HUES64 (cell line): Measurements from ENCODE around the gene SNX4.

ENCODE experiments used
- H3K27ac ChIP-seq: 2 replicates; pipeline ENCODE4 v1.7.0; 2013; ENCODE audit warnings: low read depth, low read length, inconsistent platforms
- H3K27me3 ChIP-seq: 2 replicates; pipeline ENCODE4 v1.6.1; 2013; ENCODE audit warnings: mild to moderate bottlenecking, low read length; ENCODE audit not compliant: insufficient read depth
- H3K36me3 ChIP-seq: 2 replicates; pipeline ENCODE4 v1.6.1; 2013; ENCODE audit warnings: mild to moderate bottlenecking, low read length; ENCODE audit not compliant: insufficient read depth
- H3K4me1 ChIP-seq: 2 replicates; pipeline ENCODE4 v1.6.1; 2013; ENCODE audit warnings: mild to moderate bottlenecking, low read length, moderate library complexity; ENCODE audit not compliant: insufficient read depth
- H3K4me3 ChIP-seq: 2 replicates; pipeline ENCODE4 v1.5.1; 2013; ENCODE audit warnings: mild to moderate bottlenecking, low read length, moderate library complexity
- H3K9ac ChIP-seq: 2 replicates; pipeline ENCODE4 v1.6.1; 2013; ENCODE audit warnings: mild to moderate bottlenecking, low read depth, low read length
- H3K9me3 ChIP-seq: 2 replicates; pipeline ENCODE4 v1.6.1; 2013; ENCODE audit warnings: low read depth, low read length; ENCODE audit not compliant: insufficient read depth
- WGBS: fragments of 150-250, 120-280 bp; methylation state at CpG from one replicate; pipeline ENCODE4 v1.1.7; 2013; ENCODE audit warnings: missing lambda C conversion rate; 5-methylcytosine and 5-hydroxymethylcytosine counted together

The SNX4 gene

DNA sequence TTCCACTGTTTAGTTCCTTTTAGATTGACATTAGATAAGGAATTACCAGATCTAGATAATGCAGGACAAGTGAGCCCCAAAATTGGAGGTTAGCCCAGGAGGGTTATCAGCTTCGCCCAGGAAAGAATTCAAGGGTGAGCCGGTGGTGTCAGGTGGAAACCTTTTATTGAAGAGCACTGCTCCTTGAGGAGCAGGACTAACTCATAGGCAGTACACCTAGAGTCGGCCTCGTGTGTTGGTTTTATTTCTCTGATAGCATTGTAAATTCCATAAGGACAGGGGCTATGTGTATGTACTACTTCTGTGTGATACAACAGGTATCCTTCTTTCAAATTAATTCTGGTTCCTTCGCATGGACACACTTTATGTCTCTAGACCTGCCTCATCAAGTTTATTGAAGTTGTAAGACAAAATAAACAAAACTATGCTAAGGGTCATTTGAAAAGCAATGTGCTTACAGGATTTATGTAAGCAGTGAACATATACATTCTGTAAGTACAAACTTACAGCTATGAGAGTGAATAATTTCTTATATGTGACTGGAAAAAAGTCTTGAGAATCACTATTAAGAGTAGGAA lies 57.2 kb downstream of the SNX4 start:
- Histone ChIP-seq H3K4me3 (no peak overlapping the region), H3K9ac (no peak overlapping the region), H3K9me3 (no peaks in the 10 kb centered on the region), H3K27ac (no peak overlapping the region), H3K27me3 (no peaks in the 10 kb centered on the region), H3K4me1 (no peaks in the 10 kb centered on the region), H3K36me3 (peaks cover 57% of the 10 kb centered on the region)
- WGBS, result 92% methylated on average over 5 of the region's 5 CpGs

DNA sequence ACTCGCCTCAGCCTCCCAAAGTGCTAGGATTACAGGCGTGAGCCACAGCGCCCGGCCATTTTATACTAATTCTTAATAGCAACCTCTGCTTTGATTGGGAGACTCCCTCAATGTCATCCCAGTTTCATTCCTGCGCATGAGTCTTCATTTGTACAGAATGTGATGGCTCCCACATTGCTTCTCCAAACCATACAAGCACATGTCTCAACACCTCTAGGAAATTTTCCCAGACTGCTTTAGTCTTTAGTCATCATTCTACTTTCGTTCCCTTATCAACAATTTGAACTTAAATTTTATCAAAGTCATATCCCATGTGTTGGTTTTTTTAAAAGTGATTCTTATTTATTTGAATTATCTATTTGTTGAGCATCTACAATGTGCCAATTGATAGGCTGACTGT lies 58.1 kb downstream of the SNX4 start:
- peaks cover 55% of the 10 kb centered on the region for H3K36me3 ChIP-seq
- no peaks in the 10 kb centered on the region for H3K9me3 ChIP-seq
- H3K27me3 ChIP-seq, result no peaks in the 10 kb centered on the region
- WGBS, result 94% methylated on average over 6 of the region's 6 CpGs
- H3K4me3 ChIP-seq, result no peak overlapping the region
- H3K27ac ChIP-seq, result no peak overlapping the region
- no peak overlapping the region for H3K9ac ChIP-seq
- H3K4me1 ChIP-seq, result no peaks in the 10 kb centered on the region

- peaks cover 65% of the 10 kb centered on the region for H3K36me3 ChIP-seq
- H3K9ac ChIP-seq, result no peak overlapping the region
- no peak overlapping the region for H3K4me3 ChIP-seq
- H3K27ac ChIP-seq, result no peak overlapping the region
- no peaks in the 10 kb centered on the region for H3K4me1 ChIP-seq
- no peaks in the 10 kb centered on the region for H3K27me3 ChIP-seq
- WGBS, result 96% methylated on average over 3 of the region's 3 CpGs
- H3K9me3 ChIP-seq, result no peaks in the 10 kb centered on the region
Measured at GRCh38 chr3:125460233-125460632, 59.8 kb downstream of the SNX4 start.

GRCh38 chr3:125443923-125444322 lies 76.1 kb downstream of the SNX4 start:
- Histone ChIP-seq H3K9me3 (no peaks in the 10 kb centered on the region), H3K9ac (no peak overlapping the region), H3K4me1 (no peaks in the 10 kb centered on the region), H3K4me3 (no peak overlapping the region), H3K36me3 (peaks cover 28% of the 10 kb centered on the region), H3K27me3 (no peaks in the 10 kb centered on the region), H3K27ac (no peak overlapping the region)
- no CpG with 5 or more reads among the region's 1 CpG for WGBS

GRCh38 chr3:125442506-125442905 lies 77.5 kb downstream of the SNX4 start:
- Histone ChIP-seq H3K9me3 (no peaks in the 10 kb centered on the region), H3K27me3 (no peaks in the 10 kb centered on the region), H3K4me1 (no peaks in the 10 kb centered on the region; the same call in 1 of the 2 replicates), H3K9ac (no peak overlapping the region), H3K27ac (no peak overlapping the region), H3K4me3 (no peak overlapping the region), H3K36me3 (peaks cover 15% of the 10 kb centered on the region)
- 100% methylated on average over 1 of the region's 1 CpG for WGBS

DNA sequence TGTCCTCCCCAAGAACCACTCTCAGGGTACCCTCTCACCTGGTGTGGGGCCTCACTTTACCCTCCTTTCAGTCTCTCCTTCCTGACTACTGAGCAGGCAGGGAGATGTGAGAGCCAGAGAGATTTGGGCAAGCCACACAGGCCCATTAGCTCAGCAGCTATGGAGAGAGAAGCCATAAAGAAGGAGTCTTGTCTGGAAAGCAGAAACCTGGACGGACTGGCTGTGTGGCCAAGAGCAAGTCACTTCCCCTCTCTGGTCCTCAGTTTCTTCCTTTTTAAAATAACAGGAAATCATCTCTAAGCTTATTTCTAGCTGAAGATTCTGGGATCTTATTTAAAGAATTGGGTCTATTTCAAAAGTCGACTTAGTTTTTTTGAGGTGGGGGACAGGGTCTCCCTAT lies 79.0 kb downstream of the SNX4 start:
- Histone ChIP-seq H3K9ac (no peak overlapping the region), H3K4me1 (no peaks in the 10 kb centered on the region; the same call in 1 of the 2 replicates), H3K27ac (no peak overlapping the region), H3K27me3 (no peaks in the 10 kb centered on the region), H3K4me3 (no peak overlapping the region), H3K9me3 (no peaks in the 10 kb centered on the region), H3K36me3 (no peaks in the 10 kb centered on the region)
- WGBS, result 87% methylated on average over 2 of the region's 2 CpGs

GRCh38 chr3:125440559-125440955 lies 79.4 kb downstream of the SNX4 start:
- H3K4me1 ChIP-seq, result no peaks in the 10 kb centered on the region; the same call in 1 of the 2 replicates
- 77% methylated on average over 3 of the region's 3 CpGs for WGBS
- no peak overlapping the region for H3K27ac ChIP-seq
- H3K4me3 ChIP-seq, result no peak overlapping the region
- H3K9me3 ChIP-seq, result no peaks in the 10 kb centered on the region
- no peaks in the 10 kb centered on the region for H3K27me3 ChIP-seq
- no peak overlapping the region for H3K9ac ChIP-seq
- no peaks in the 10 kb centered on the region for H3K36me3 ChIP-seq

GRCh38 chr3:125437631-125438435 lies 82.2 kb downstream of the SNX4 start:
- Histone ChIP-seq H3K4me3 (no peak overlapping the region), H3K27ac (no peak overlapping the region), H3K27me3 (no peaks in the 10 kb centered on the region), H3K4me1 (peaks cover 4% of the 10 kb centered on the region; the same call in 1 of the 2 replicates), H3K36me3 (no peaks in the 10 kb centered on the region), H3K9ac (no peak overlapping the region), H3K9me3 (no peaks in the 10 kb centered on the region)
- WGBS, result 58% methylated on average over 8 of the region's 9 CpGs

- 86% methylated on average over 7 of the region's 7 CpGs for WGBS
- Histone ChIP-seq H3K27ac (no peak overlapping the region), H3K4me1 (peaks cover 4% of the 10 kb centered on the region; the same call in 1 of the 2 replicates), H3K9me3 (no peaks in the 10 kb centered on the region), H3K27me3 (no peaks in the 10 kb centered on the region), H3K36me3 (no peaks in the 10 kb centered on the region), H3K4me3 (no peak overlapping the region), H3K9ac (no peak overlapping the region)
Measured at GRCh38 chr3:125436921-125437320, 83.1 kb downstream of the SNX4 start.

- Histone ChIP-seq H3K9me3 (no peaks in the 10 kb centered on the region), H3K9ac (no peak overlapping the region), H3K36me3 (no peaks in the 10 kb centered on the region), H3K4me1 (peaks cover 4% of the 10 kb centered on the region; the same call in 1 of the 2 replicates), H3K27ac (no peak overlapping the region), H3K4me3 (no peak overlapping the region), H3K27me3 (no peaks in the 10 kb centered on the region)
- WGBS, result 96% methylated on average over 2 of the region's 2 CpGs
Measured at GRCh38 chr3:125435231-125435630, 84.8 kb downstream of the SNX4 start.

GRCh38 chr3:125434582-125435011 lies 85.4 kb downstream of the SNX4 start:
- peaks cover 4% of the 10 kb centered on the region; the same call in 1 of the 2 replicates for H3K4me1 ChIP-seq
- H3K9ac ChIP-seq, result no peak overlapping the region
- no peaks in the 10 kb centered on the region for H3K9me3 ChIP-seq
- H3K4me3 ChIP-seq, result no peak overlapping the region
- no peaks in the 10 kb centered on the region for H3K27me3 ChIP-seq
- H3K27ac ChIP-seq, result no peak overlapping the region
- WGBS, result 92% methylated on average over 6 of the region's 6 CpGs
- H3K36me3 ChIP-seq, result no peaks in the 10 kb centered on the region
